OCI-LY7 (cell line): ENCODE results near the gene SLC17A1. TPM values are rescaled to one million over a fixed set of nuclear protein-coding genes. Genes with fewer than 3 reads are reported as not detected.

ENCODE experiments used
- BruUV-seq: library from RNA; stranded (reverse); fragments of 400-500 nt; replicated peaks from 2 replicates; lab custom pipeline; 2021; lab: Mats Ljungman, UMichigan
- CTCF ChIA-PET: fragments of 300-600 bp; sonication (Branson Sonifier 250); formaldehyde crosslinking; loops from one replicate; lab custom pipeline; 2022; ENCODE audit warnings: antibody characterized with exemption; ENCODE audit not compliant: unreplicated experiment; lab: Charles Lee
- POLR2A ChIA-PET: fragments of 300-600 bp; sonication (Branson Sonifier 250); formaldehyde crosslinking; loops from one replicate; lab custom pipeline; 2022; ENCODE audit warnings: antibody characterized with exemption; lab: Charles Lee
- DNase-seq: peaks from one replicate; pipeline ENCODE4 v3.0.0-alpha.2; 2015; ENCODE audit warnings: low spot score
- H2AFZ ChIP-seq: fragments of 200-600 bp; sonication (generic), shearing (Covaris generic); 2 replicates; pipeline ENCODE4 v1.6.1; 2014; ENCODE audit warnings: mild to moderate bottlenecking, antibody characterized with exemption, low read length, moderate library complexity
- H3K27ac ChIP-seq: fragments of 200-600 bp; sonication (generic); 2 replicates; pipeline ENCODE4 v1.5.1; 2014; ENCODE audit warnings: mixed run types, low read depth, mild to moderate bottlenecking, moderate library complexity, low read length, inconsistent platforms; ENCODE audit not compliant: poor library complexity, severe bottlenecking
- H3K36me3 ChIP-seq: fragments of 200-600 bp; sonication (generic); 2 replicates; pipeline ENCODE4 v1.6.1; 2014; ENCODE audit warnings: mild to moderate bottlenecking, antibody characterized with exemption, low read length, moderate library complexity, mixed read lengths; ENCODE audit not compliant: insufficient read depth
- H3K4me1 ChIP-seq: fragments of 200-600 bp; sonication (generic); 2 replicates; pipeline ENCODE4 v1.5.1; 2014; ENCODE audit warnings: mild to moderate bottlenecking, low read length; ENCODE audit not compliant: insufficient read depth, poor library complexity, severe bottlenecking
- H3K4me2 ChIP-seq: fragments of 200-600 bp; sonication (generic); 2 replicates; pipeline ENCODE4 v1.6.1; 2014; ENCODE audit warnings: mild to moderate bottlenecking, low read length
- H3K4me3 ChIP-seq: fragments of 200-600 bp; sonication (generic); 2 replicates; pipeline ENCODE4 v1.5.1; 2014; ENCODE audit warnings: mild to moderate bottlenecking, low read depth, low read length; ENCODE audit not compliant: poor library complexity, severe bottlenecking
- H3K79me2 ChIP-seq: fragments of 200-600 bp; sonication (generic); 2 replicates; pipeline ENCODE4 v1.6.1; 2016; ENCODE audit warnings: low read depth, mild to moderate bottlenecking, low read length, moderate library complexity, mixed read lengths; ENCODE audit not compliant: insufficient read depth
- H3K9me2 ChIP-seq: fragments of 200-600 bp; sonication (generic); 2 replicates; pipeline ENCODE4 v1.6.1; 2016; ENCODE audit warnings: mild to moderate bottlenecking, low read length, mixed read lengths; ENCODE audit not compliant: insufficient read depth
- H3K9me3 ChIP-seq: fragments of 200-600 bp; sonication (generic); 2 replicates; pipeline ENCODE4 v1.6.1; 2014; ENCODE audit warnings: mild to moderate bottlenecking, mixed run types, low read length, mixed read lengths
- H4K20me1 ChIP-seq: fragments of 200-600 bp; sonication (generic); 2 replicates; pipeline ENCODE4 v1.6.1; 2014; ENCODE audit warnings: mild to moderate bottlenecking, antibody characterized with exemption, low read length, moderate library complexity, mixed read lengths; ENCODE audit not compliant: insufficient read depth
- EZH2phosphoT487 ChIP-seq: fragments of 200-600 bp; sonication (generic); IDR thresholded peaks from 2 replicates; pipeline ENCODE4 v1.6.1; 2018; ENCODE audit warnings: low read depth, borderline replicate concordance, mild to moderate bottlenecking, mixed run types, antibody characterized with exemption, low read length, moderate library complexity, mixed read lengths
- intact Hi-C: fragments of 100-400 bp; cut with micrococcal nuclease; formaldehyde crosslinking; loops from one replicate; pipeline ENCODE4 v1.10.0; 2022; ENCODE audit not compliant: unreplicated experiment
- total RNA-seq, 2 experiments: library from RNA; depleted of rRNA in 1 of 2; stranded (reverse); fragments of >200 nt in 1 of 2; shearing (Covaris generic) in 1 of 2; gene quantifications; 2 replicates each; pipeline ENCODE4 v1.2.3, GENCODE V29; 2014 to 2022
- TF ChIP-seq, protein P1 (sequence below): fragments of 200-600 bp; sonication (generic); conservative IDR thresholded peaks from 2 replicates; pipeline ENCODE4 v1.5.1; 2014; ENCODE audit warnings: mild to moderate bottlenecking, antibody characterized with exemption, low read length, moderate library complexity, mixed read lengths

SLC17A1 gene
- total RNA-seq, 2 experiments from 2014 or later = not detected

GRCh38 chr6:25874822-25875562 is 43.1 kb upstream of the SLC17A1 start:
- Histone ChIP-seq H3K9me2 (no peaks in the 10 kb centered on the region), H3K4me2 (no peak overlapping the region), H3K79me2 (no peaks in the 10 kb centered on the region), H4K20me1 (no peaks in the 10 kb centered on the region), H3K27ac (no peak overlapping the region), H2AFZ (no peak overlapping the region), H3K9me3 (no peaks in the 10 kb centered on the region), H3K4me3 (no peak overlapping the region), H3K36me3 (no peaks in the 10 kb centered on the region), H3K4me1 (no peaks in the 10 kb centered on the region)
- no TSS peak for BruUV-seq
- ChIA-PET POLR2A (no interaction called here), CTCF (no interaction called here)
- no peak for TF ChIP-seq EZH2phosphoT487
- TF ChIP-seq, protein P1, sequence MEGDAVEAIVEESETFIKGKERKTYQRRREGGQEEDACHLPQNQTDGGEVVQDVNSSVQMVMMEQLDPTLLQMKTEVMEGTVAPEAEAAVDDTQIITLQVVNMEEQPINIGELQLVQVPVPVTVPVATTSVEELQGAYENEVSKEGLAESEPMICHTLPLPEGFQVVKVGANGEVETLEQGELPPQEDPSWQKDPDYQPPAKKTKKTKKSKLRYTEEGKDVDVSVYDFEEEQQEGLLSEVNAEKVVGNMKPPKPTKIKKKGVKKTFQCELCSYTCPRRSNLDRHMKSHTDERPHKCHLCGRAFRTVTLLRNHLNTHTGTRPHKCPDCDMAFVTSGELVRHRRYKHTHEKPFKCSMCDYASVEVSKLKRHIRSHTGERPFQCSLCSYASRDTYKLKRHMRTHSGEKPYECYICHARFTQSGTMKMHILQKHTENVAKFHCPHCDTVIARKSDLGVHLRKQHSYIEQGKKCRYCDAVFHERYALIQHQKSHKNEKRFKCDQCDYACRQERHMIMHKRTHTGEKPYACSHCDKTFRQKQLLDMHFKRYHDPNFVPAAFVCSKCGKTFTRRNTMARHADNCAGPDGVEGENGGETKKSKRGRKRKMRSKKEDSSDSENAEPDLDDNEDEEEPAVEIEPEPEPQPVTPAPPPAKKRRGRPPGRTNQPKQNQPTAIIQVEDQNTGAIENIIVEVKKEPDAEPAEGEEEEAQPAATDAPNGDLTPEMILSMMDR = no peak
- no peak for DNase-seq
- intact Hi-C loops = no loop called here

DNA sequence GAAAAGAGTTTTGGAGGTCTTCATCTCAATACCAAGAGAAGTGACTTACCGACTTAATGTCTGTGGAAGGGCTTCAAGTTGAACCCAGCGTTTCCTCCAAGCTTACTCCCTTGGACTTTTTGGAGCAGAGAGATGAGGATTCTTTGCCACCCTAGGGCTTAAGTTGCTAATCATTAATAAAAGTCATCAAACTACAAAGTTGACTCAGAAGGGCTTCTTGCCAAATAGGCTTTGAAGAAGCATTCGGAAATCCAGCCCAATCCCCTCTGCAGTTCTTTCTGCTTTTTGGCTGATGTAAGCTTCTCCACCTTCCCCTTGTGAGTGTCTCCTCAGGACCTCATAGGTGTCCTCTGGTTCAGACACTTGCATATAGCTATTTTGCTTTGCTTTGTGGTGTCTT is 42.3 kb upstream of the SLC17A1 start, which contains the start of gene SLC17A3:
SLC17A3 (minus strand) TSS at position 126 of the 400 bp plus-strand sequence. CDS start 5,856 bp downstream, outside the sequence.
- Histone ChIP-seq H3K4me2 (no peak within 1 kb of the TSS), H3K79me2 (no peaks in the 10 kb centered on the region), H3K4me3 (no peak within 1 kb of the TSS), H3K9me2 (no peaks in the 10 kb centered on the region), H4K20me1 (no peaks in the 10 kb centered on the region), H3K4me1 (no peaks in the 10 kb centered on the region), H3K9me3 (no peaks in the 10 kb centered on the region), H3K27ac (no peak within 1 kb of the TSS), H2AFZ (no peak within 1 kb of the TSS), H3K36me3 (no peaks in the 10 kb centered on the region)
- intact Hi-C loops = no loop called here
- no TSS peak for BruUV-seq
- no peak for DNase-seq
- CTCF ChIA-PET = no interaction called here
- POLR2A ChIA-PET = no interaction called here
- TF ChIP-seq EZH2phosphoT487 = no peak
- TF ChIP-seq, protein P1 = no peak

DNA sequence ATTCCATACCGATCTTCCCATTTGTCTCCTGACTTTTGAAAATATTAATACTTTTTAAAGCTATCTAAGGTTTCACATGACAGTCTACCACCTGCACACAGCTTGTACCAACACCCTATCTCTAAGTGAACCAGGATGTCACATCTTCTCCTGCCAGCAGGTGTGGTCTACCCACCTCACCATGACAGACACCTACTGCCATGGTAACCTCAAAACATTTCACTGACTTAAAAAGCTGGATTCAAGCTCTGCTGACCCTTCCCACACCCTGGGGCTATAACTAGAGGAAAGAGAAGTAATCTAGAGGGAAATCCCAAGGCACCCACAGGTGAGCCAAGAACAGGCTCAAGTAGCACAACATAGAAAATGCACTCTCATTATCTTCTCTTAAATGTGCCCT is 41.0 kb upstream of the SLC17A1 start:
- intact Hi-C loops = no loop called here
- no peak overlapping the region for H3K4me3 ChIP-seq
- no peak for DNase-seq
- no TSS peak for BruUV-seq
- H3K9me3 ChIP-seq = no peaks in the 10 kb centered on the region
- H3K4me2 ChIP-seq = no peak overlapping the region
- H4K20me1 ChIP-seq = no peaks in the 10 kb centered on the region
- no peaks in the 10 kb centered on the region for H3K79me2 ChIP-seq
- H3K4me1 ChIP-seq = no peaks in the 10 kb centered on the region
- no peaks in the 10 kb centered on the region for H3K9me2 ChIP-seq
- ChIA-PET CTCF (no interaction called here), POLR2A (interaction anchor here (1.0 kb wide), 1 partner anchor 177 kb away, joined by 3 read pairs; no protein-coding TSS in a partner anchor)
- no peak for TF ChIP-seq EZH2phosphoT487
- H3K36me3 ChIP-seq = no peaks in the 10 kb centered on the region
- H2AFZ ChIP-seq = no peak overlapping the region
- no peak overlapping the region for H3K27ac ChIP-seq
